Mesenteric fat pad (tissue), 1 donor: Measurements from ENCODE around the gene PPM1D. TPM values are rescaled to one million over a fixed set of nuclear protein-coding genes. Genes with fewer than 3 reads are reported as not detected.

ENCODE experiments used
- DNase-seq: peaks from one replicate; pipeline ENCODE4 v3.0.0-alpha.2; 2020; ENCODE audit warnings: low spot score
- total RNA-seq: library from RNA; stranded (reverse); fragmentation: NEBNext Ultra II Directional; extraction: Animal tissue kit (Norgen Biotek cat#: 25700); gene quantifications from one replicate; pipeline ENCODE4 v1.2.1, GENCODE V29; 2021
- donor health status: DM: yes; HTN: yes; CAD: no.

PPM1D gene
- total RNA-seq, 1 donor from 2014 or later, result 16.7 TPM

GRCh38 chr17:60618080-60618479, 18.1 kb downstream of the PPM1D start:
- no peak for DNase-seq

GRCh38 chr17:60618854-60619526, 19.0 kb downstream of the PPM1D start:
- DNase-seq, result no peak

- DNase-seq, result no peak
These were observed 23.0 kb downstream of the PPM1D start for GRCh38 chr17:60622961-60623360.

- no peak for DNase-seq
These were observed 23.4 kb downstream of the PPM1D start for GRCh38 chr17:60623415-60623814.

DNA sequence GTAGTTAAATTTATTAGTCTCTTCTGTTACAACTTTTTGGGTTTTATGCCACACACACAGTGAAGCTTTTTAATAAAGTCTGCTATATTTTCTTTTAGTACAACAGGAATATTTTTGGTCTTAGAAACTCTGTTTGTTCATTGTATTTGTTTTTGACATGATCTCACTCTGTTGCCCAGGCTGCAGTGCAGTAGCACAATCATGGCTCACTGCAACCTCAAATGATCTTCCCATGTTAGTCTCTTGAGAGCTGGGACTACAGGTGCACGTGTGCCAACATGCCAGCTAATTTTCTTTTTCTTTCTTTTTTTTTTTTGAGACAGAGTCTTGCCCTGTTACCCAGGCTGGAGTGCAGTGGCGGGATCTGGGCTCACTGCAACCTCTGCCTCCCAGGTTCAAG, 27.1 kb downstream of the PPM1D start:
- DNase-seq, result no peak

DNA sequence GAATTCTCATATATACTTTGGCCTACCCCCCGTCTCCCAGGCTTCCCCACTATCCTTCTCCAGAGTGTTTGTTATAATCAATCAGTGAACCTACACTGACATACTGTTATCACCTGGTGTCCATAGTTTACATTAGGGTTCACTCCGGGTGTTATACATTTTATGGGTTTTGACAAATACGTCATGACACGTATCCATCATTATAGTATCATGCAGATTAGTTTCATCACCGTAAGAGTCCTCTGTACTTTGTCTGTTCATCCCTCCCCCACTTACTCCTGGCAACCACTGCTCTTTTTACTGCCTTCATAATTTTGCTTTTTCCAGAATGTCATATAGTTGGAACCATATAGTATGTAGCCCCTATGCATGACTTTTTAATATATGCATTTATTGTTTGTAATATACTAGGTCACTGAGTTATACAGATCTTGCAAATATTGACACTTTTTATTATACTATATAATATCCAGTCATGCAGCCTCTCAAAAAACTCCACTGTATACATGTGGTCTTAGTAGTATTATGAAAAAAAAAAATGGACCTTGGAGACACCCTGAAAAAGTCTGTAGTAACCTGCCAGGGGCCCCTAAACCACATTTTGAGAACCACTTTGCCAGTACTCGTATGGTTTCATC, 28.4 kb downstream of the PPM1D start:
- DNase-seq, result no peak

DNA sequence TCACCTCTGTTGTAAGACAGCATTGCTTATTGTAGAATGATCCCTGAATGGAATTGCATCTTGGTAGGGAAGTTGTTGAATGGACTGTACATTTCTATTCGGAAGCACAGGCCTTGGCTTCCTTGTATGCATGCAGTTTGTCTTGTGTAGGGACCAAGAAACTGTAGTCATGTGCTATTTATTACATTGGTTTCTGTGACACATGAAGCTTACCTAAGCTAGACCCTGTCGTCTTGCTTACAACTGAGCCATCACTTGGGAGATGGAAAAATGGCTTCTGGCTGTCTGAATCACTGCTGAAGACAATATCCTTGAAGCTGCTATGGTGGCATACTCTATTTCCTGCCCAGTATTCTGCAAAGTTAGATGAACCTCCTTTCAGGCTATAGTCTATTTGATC, 29.1 kb downstream of the PPM1D start:
- DNase-seq, result no peak

GRCh38 chr17:60630352-60630751, 30.4 kb downstream of the PPM1D start:
- no peak for DNase-seq

GRCh38 chr17:60631119-60631518, 31.1 kb downstream of the PPM1D start:
- no peak for DNase-seq

DNA sequence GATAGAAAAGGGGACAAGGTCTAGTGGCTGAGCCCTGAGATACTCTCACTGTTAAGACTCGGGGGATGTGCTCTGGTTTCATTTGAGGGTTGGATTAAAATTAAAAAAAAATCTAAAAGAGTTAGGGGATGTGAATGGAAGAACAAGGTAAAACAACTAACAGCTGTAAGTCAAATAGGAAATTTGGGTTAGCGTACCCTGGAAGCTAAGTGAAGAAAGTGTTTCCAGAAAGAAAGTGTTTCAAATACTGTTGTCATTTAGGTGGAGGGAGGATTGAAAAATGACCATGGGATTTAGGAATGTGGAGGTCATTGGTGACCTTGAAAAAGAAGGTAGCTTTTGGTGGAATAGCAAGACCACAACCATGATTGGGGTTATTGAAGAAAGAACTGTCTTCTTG, 37.7 kb downstream of the PPM1D start:
- DNase-seq, result no peak

DNA sequence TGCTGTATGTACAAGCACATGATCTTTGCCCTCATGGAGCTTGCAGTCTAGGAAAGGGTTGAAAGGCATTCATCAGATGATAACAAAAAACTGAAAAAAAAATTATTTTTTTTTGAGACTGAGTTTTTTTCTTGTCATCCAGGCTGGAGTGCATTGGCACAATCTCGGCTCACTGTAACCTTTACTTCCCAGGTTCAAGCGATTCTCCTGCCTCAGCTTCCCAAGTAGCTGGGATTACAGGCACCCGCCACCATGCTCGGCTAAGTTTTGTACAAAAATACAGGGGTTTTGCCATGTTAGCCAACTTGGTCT, 39.0 kb downstream of the PPM1D start:
- no peak for DNase-seq

DNA sequence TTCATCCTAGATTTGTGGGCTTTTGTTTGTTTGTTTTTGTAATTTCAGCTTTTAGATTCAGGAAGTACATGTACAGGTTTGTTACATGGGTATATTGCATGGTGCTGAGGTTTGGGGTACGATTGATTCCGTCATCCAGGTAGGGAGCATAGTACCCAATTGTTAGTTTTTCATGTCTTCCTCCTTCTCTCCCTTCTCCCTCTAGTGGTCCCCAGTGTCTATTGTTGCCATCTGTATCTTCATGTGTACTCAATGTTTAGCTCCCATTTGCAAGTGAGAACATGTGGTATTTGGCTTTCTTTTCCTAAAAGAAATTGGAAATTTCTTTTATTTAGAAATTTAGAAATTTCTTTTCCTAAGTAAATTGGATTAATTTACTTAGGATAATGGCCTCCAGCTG, 40.5 kb downstream of the PPM1D start:
- DNase-seq, result no peak

DNA sequence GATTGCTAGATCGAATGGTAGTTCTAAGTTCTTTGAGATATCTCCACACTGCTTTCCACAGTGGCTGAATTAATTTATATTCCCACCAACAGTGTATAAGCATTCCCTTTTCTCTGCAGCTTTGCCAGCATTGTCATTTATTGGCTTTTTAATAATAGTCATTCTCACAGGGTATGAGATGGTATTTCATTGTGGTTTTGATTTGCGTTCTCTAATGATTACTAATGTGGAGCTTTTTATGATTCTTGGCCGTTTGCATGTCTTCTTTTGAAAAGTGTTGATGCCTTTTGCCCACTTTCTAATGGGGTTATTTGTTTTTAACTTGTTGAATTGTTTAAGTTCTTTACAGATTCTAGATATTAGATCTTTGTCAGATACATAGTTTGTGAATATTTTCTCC, 41.1 kb downstream of the PPM1D start:
- DNase-seq, result no peak

GRCh38 chr17:60641810-60642220, 41.8 kb downstream of the PPM1D start:
- no peak for DNase-seq

DNA sequence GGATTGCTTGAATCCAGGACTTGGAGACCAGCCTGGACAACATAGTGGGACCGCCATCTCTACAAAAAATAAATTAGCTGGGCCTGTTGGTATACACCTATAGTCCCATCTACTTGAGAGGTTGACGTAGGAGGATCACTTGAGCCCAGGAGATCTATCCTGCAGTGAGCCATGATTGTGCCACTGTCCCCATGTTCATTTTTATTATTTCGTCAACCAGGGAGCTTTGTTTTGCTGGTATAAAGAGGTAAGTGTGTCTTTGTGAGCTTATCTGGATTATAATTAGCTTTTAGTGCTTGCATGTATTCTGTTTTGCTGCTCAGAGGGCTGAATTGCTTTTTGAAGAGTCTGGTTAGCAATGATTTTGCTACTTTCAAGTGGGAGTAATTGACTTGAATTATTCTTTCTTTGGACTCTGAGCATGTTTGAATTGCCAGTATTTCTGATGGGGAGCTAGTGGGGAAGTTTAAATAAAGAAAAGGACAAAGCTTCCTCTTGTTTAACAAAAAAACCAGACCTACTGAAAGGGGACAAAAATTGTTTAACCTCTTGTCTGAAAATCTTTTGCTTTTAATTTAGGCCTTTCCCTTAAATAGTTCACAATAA, 46.0 kb downstream of the PPM1D start:
- DNase-seq, result no peak

DNA sequence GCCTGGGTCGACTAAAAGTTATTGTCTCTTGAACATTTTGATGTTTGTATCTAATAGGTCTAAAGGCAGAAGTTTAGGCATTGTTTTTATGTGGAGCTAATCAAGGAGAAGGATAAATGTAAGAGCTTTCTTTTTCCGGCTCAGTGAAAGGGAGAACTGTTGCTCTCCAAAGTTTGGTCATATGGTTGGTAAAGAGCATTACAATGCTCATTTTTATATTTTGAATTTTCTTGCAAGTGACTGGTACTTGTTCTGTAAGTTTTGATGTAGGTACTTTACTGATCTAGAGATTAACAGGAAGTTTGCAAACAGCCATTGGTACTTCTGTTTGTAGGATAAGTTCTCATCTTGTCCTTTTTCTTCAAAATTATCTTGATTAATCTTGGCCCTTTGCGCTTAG, 46.7 kb downstream of the PPM1D start:
- no peak for DNase-seq

DNA sequence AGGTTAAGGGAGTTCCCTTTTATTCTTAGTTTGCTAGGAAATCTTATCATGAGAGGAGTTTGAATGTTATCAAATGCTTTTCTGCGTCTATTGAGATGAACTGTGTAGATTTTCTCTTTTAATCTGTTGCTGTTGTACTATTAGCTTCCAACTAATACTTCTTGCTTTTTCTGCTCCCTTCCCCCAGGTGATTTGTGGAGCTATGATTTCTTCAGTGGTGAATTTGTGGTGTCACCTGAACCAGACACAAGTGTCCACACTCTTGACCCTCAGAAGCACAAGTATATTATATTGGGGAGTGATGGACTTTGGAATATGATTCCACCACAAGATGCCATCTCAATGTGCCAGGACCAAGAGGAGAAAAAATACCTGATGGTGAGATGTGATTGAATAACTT, 47.7 kb downstream of the PPM1D start:
- no peak for DNase-seq

DNA sequence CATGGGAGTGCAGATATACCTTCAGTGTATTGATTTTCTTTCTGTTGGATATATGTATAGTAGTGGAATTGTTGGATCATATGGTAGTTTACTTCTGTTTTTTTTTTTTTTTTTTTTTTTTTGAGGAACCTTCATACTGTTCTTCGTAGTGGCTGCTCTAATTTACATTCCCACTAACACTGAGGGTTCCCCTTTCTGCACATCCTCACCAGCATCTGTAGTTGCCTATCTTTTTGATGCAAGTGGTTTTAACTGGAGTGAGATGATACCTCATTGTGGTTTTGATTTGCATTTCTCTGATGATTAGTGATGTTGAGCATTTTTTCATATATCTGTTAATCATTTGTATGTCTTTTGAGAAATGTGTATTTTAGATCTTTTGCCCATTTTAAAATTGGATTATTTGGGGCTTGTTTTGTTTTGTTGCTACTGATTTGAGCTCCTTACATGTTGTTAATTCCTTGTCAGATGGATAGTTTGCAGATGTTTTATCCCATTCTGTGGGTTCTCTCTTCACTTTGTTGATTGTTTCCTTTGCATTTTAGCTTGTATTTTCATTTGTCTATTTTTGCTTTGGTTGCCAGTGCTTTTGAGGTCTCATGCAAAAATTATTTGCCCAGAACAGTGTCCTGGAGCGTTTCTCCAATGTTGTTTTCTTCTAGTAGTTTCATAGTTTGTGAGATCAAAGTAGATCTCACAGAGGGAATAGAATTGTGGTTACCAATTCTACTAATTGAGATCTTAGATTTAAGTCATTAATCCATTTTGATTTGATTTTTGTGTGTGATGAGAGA, 52.7 kb downstream of the PPM1D start:
- no peak for DNase-seq

- no peak for DNase-seq
These were observed 53.6 kb downstream of the PPM1D start for GRCh38 chr17:60653569-60653968.

DNA sequence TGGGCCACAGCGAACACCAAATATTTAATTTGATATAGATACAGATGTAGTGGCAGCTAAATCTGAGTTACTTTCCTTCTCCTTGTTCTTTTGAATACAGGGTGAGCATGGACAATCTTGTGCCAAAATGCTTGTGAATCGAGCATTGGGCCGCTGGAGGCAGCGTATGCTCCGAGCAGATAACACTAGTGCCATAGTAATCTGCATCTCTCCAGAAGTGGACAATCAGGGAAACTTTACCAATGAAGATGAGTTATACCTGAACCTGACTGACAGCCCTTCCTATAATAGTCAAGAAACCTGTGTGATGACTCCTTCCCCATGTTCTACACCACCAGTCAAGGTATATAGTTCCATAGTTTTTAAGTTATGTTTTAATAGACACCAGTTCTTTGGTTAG, 56.5 kb downstream of the PPM1D start:
- DNase-seq, result no peak

DNA sequence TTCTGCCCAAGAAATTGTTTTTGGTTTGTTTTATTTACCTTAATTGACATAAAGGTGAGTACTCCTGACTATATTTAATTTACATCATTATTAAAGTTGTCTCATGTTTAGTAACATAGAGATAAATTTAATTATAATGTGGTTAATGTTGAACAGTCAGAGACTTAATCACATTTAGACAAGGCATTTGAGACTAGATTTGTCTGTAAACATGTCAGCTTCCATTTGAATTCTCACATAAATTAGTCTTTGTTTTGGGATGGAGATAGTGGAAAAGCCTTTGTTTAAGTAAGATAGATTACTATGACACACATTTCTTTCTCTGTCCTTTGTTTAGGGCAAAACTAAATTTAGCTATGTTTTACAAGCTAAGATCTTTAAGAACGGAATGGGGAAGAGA, 59.2 kb downstream of the PPM1D start:
- no peak for DNase-seq

DNA sequence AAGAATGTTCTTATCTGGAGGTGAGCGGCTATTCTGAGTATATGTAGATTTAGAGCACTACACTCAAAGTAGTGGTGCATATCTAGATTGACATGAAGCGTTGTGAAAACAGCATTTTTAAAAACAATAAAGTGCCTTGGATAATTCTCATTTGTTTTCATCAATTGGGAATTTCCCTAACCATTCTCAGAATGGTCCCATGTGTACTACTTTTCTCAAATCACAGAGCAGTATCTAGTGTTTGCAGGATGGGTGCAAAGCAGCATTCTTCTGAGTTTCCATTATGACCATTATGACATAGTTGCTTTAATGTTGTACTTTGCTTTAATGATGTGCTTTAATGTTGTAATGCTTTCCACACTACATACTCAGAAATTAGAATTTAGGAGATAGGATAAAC, 61.5 kb downstream of the PPM1D start:
- DNase-seq, result no peak
